Astrocyte (in vitro differentiated cells and primary cell): ENCODE results near the gene TRAP1. TPM values are rescaled to one million over a fixed set of nuclear protein-coding genes. Genes with fewer than 3 reads are reported as not detected.

Source experiments
- DNase-seq: peaks from one replicate; pipeline ENCODE4 v3.0.0-alpha.2; 2010; ENCODE audit warnings: low read depth
- FAIRE-seq: peaks from 2 replicates; lab custom pipeline; 2011; peaks lifted over from hg19 to GRCh38; lab: Jason Lieb, UNC
- H2AFZ ChIP-seq: 2 replicates; pipeline ENCODE4 v1.6.0; 2012; ENCODE audit warnings: low read depth, low read length, inconsistent platforms
- H3K27ac ChIP-seq: 2 replicates; pipeline ENCODE4 v1.5.1; 2011; ENCODE audit warnings: low read depth, low read length, inconsistent platforms
- H3K27me3 ChIP-seq: 2 replicates; pipeline ENCODE4 v1.6.0; 2011; ENCODE audit warnings: low read length, inconsistent platforms; ENCODE audit not compliant: insufficient read depth
- H3K36me3 ChIP-seq: 2 replicates; pipeline ENCODE4 v1.5.1; 2011; ENCODE audit warnings: low read length, inconsistent platforms; ENCODE audit not compliant: insufficient read depth
- H3K4me1 ChIP-seq: 2 replicates; pipeline ENCODE4 v1.5.1; 2011; ENCODE audit warnings: low read length, inconsistent platforms; ENCODE audit not compliant: insufficient read depth
- H3K4me2 ChIP-seq: 2 replicates; pipeline ENCODE4 v1.6.0; 2012; ENCODE audit warnings: low read length, inconsistent platforms
- H3K4me3 ChIP-seq: 2 replicates; pipeline ENCODE4 v1.5.1; 2011; ENCODE audit warnings: low read depth, mild to moderate bottlenecking, low read length, inconsistent platforms; ENCODE audit not compliant: insufficient read depth
- H3K79me2 ChIP-seq: 2 replicates; pipeline ENCODE4 v1.6.0; 2012; ENCODE audit warnings: mild to moderate bottlenecking, low read length, inconsistent platforms; ENCODE audit not compliant: insufficient read depth
- H3K9ac ChIP-seq: 2 replicates; pipeline ENCODE4 v1.6.0; 2012; ENCODE audit warnings: mild to moderate bottlenecking, low read length, inconsistent platforms
- H3K9me3 ChIP-seq: 2 replicates; pipeline ENCODE4 v1.5.1; 2012; ENCODE audit warnings: low read depth, mild to moderate bottlenecking, low read length, inconsistent platforms; ENCODE audit not compliant: insufficient read depth
- H4K20me1 ChIP-seq: 2 replicates; pipeline ENCODE4 v1.6.0; 2012; ENCODE audit warnings: low read length, inconsistent platforms; ENCODE audit not compliant: insufficient read depth
- H3K27ac Mint-ChIP-seq: one replicate; pipeline ENCODE4 v1.8.0; 2021; ENCODE audit warnings: mild to moderate bottlenecking, mixed read lengths; ENCODE audit not compliant: unreplicated experiment
- H3K27me3 Mint-ChIP-seq: one replicate; pipeline ENCODE4 v1.8.0; 2021; ENCODE audit warnings: low read depth, mixed read lengths; ENCODE audit not compliant: unreplicated experiment
- H3K36me3 Mint-ChIP-seq: one replicate; pipeline ENCODE4 v1.8.0; 2021; ENCODE audit warnings: low read depth, mixed read lengths; ENCODE audit not compliant: unreplicated experiment
- H3K4me1 Mint-ChIP-seq: one replicate; pipeline ENCODE4 v1.8.0; 2021; ENCODE audit warnings: low read depth, mixed read lengths; ENCODE audit not compliant: unreplicated experiment
- H3K4me3 Mint-ChIP-seq: one replicate; pipeline ENCODE4 v1.8.0; 2021; ENCODE audit warnings: mild to moderate bottlenecking, moderate library complexity, mixed read lengths; ENCODE audit not compliant: unreplicated experiment
- H3K9me3 Mint-ChIP-seq: one replicate; pipeline ENCODE4 v1.8.0; 2021; ENCODE audit warnings: mild to moderate bottlenecking, mixed read lengths; ENCODE audit not compliant: unreplicated experiment
- CTCF ChIP-seq: IDR thresholded peaks from 2 replicates; pipeline ENCODE4 v1.5.1; 2011; ENCODE audit warnings: low read depth, mild to moderate bottlenecking, inconsistent platforms, low read length, moderate library complexity; ENCODE audit not compliant: insufficient read depth
- EZH2 ChIP-seq: IDR thresholded peaks from 2 replicates; pipeline ENCODE4 v1.6.1; 2012; ENCODE audit warnings: mild to moderate bottlenecking, low read length, inconsistent platforms; ENCODE audit not compliant: insufficient read depth
- total RNA-seq: library from RNA; stranded (reverse); gene quantifications from 2 replicates; pipeline ENCODE4 v1.2.1, GENCODE V29; 2021

Gene TRAP1
- total RNA-seq, 1 donor from 2014 or later: 63.3 TPM

- Mint-ChIP-seq H3K4me1 (peaks cover 21% of the 10 kb centered on the region), H3K27me3 (no peaks in the 10 kb centered on the region), H3K27ac (no peak overlapping the region), H3K36me3 (peaks cover 32% of the 10 kb centered on the region), H3K9me3 (no peaks in the 10 kb centered on the region), H3K4me3 (no peak overlapping the region)
- Histone ChIP-seq H3K27ac (no peak overlapping the region), H3K4me2 (no peak overlapping the region), H2AFZ (no peak overlapping the region), H3K79me2 (peaks cover 19% of the 10 kb centered on the region), H3K36me3 (peaks cover 23% of the 10 kb centered on the region), H3K4me3 (no peak overlapping the region), H3K9me3 (no peaks in the 10 kb centered on the region), H4K20me1 (peaks cover 61% of the 10 kb centered on the region), H3K4me1 (peaks cover 15% of the 10 kb centered on the region), H3K9ac (no peak overlapping the region), H3K27me3 (no peaks in the 10 kb centered on the region)
- DNase-seq: no peak
- no peak for FAIRE-seq
- no peak for TF ChIP-seq CTCF
- no peak for TF ChIP-seq EZH2
Observed at GRCh38 chr16:3748307-3748706, 31.0 kb upstream of the TRAP1 start.

- Mint-ChIP-seq H3K27me3 (no peaks in the 10 kb centered on the region), H3K4me3 (no peak overlapping the region), H3K4me1 (peaks cover 21% of the 10 kb centered on the region), H3K27ac (peak overlapping the region; percentile 6), H3K9me3 (no peaks in the 10 kb centered on the region), H3K36me3 (peaks cover 37% of the 10 kb centered on the region)
- FAIRE-seq (no peak), DNase-seq (peak; percentile 73)
- Histone ChIP-seq H3K79me2 (no peaks in the 10 kb centered on the region), H2AFZ (no peak overlapping the region), H3K9ac (peak overlapping the region; percentile 10), H3K4me3 (no peak overlapping the region), H3K27me3 (no peaks in the 10 kb centered on the region), H3K9me3 (no peaks in the 10 kb centered on the region), H3K27ac (peak overlapping the region; percentile 20), H3K4me1 (peaks cover 15% of the 10 kb centered on the region), H3K36me3 (peaks cover 32% of the 10 kb centered on the region), H3K4me2 (peak overlapping the region; percentile 45), H4K20me1 (peaks cover 48% of the 10 kb centered on the region)
- TF ChIP-seq CTCF (no peak), EZH2 (no peak)
Observed at GRCh38 chr16:3745751-3746355, 28.5 kb upstream of the TRAP1 start.

GRCh38 chr16:3744018-3744417 lies 26.7 kb upstream of the TRAP1 start:
- no peak for TF ChIP-seq EZH2
- no peak for TF ChIP-seq CTCF
- DNase-seq (no peak), FAIRE-seq (no peak)
- Histone ChIP-seq H3K79me2 (no peaks in the 10 kb centered on the region), H3K9me3 (no peaks in the 10 kb centered on the region), H2AFZ (no peak overlapping the region), H3K9ac (no peak overlapping the region), H3K4me3 (no peak overlapping the region), H3K27ac (no peak overlapping the region), H4K20me1 (peaks cover 52% of the 10 kb centered on the region), H3K4me2 (no peak overlapping the region), H3K27me3 (no peaks in the 10 kb centered on the region), H3K36me3 (peaks cover 42% of the 10 kb centered on the region), H3K4me1 (peaks cover 15% of the 10 kb centered on the region)
- peaks cover 21% of the 10 kb centered on the region for H3K4me1 Mint-ChIP-seq
- no peak overlapping the region for H3K4me3 Mint-ChIP-seq
- peaks cover 30% of the 10 kb centered on the region for H3K36me3 Mint-ChIP-seq
- no peaks in the 10 kb centered on the region for H3K9me3 Mint-ChIP-seq
- no peak overlapping the region for H3K27ac Mint-ChIP-seq
- H3K27me3 Mint-ChIP-seq: no peaks in the 10 kb centered on the region
